ENCODE data around the gene PARP12. TPM values are rescaled to one million over a fixed set of nuclear protein-coding genes. Genes with fewer than 3 reads are reported as not detected.

The PARP12 gene
- total and polyA plus RNA-seq, 2 of the 8 experiments (the other 6 are each of a cell fraction or from before 2014, with no cell fraction given), result 9.0 to 21.5 TPM

DNA sequence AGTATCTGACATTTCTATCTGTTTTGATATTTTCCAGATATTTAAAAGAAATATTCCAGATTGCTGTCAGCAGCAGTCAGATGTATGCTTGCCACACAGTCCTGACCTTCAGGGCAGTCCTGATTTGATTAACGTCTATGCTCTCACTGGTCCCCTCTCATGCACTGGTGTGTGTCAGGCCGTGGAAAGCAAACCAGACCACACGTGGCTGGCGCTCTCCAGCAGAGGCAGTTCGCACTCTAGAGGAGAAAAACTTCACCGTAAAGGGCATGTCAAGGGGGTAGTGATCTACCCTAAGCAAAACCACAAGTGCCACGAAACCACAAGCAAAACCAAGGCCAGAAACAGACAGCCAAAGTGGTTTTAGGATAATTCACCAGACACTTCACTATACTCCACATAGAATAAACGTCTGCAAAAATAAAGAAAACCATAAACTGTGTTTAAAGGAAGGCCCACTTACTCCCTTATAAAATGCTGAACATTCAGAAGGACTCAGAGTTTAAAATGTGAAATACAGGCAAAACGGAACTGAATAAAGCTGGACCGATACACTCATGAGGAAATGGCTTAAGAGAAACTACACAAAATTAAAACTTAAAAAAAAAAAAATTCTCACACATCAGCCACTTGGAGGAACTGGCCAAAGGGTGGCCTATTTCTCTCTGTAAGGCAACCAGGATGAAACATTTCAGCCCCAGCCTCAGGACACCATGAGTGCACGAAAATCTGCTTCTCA is 26.4 kb downstream of the PARP12 start (continued):
- TF ChIP-seq CBX8 (IDR thresholded peaks at IDR 0.05; ENCODE audit: borderline replicate concordance, low read depth, low read length), result no peak
- no peak for TF ChIP-seq CHD1 (IDR thresholded peaks at IDR 0.05; ENCODE audit: low read depth, low read length)
- TF ChIP-seq, protein P1, sequence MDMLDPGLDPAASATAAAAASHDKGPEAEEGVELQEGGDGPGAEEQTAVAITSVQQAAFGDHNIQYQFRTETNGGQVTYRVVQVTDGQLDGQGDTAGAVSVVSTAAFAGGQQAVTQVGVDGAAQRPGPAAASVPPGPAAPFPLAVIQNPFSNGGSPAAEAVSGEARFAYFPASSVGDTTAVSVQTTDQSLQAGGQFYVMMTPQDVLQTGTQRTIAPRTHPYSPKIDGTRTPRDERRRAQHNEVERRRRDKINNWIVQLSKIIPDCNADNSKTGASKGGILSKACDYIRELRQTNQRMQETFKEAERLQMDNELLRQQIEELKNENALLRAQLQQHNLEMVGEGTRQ (IDR thresholded peaks at IDR 0.05; ENCODE audit: low read length), result no peak
- TF ChIP-seq JUN (IDR thresholded peaks at IDR 0.05; ENCODE audit: low read depth, low read length), result no peak
- TF ChIP-seq FOSL1 (IDR thresholded peaks at IDR 0.05; ENCODE audit: insufficient read depth, low read depth, low read length), result no peak
- TF ChIP-seq POLR2A (IDR thresholded peaks at IDR 0.05; ENCODE audit: control extremely low read depth in 1 of 2, low read depth in 2 of 2, low read length in 2 of 2), result no peak

Data from H1 (cell line).